Thyroid gland (tissue), 4 donors: ENCODE data around the gene HKDC1.

Experiments
- POLR2A ChIP-seq, 2 donors: fragments of 450-650 bp; IDR thresholded peaks; one replicate each; pipeline ENCODE4 v1.6.1; 2017; ENCODE audit warnings: antibody characterized with exemption in 2 of 2, mild to moderate bottlenecking in 2 of 2, moderate library complexity in 1 of 2
- TF ChIP-seq, protein P1 (sequence below), 6 experiments: fragments of 200-600 bp in 3 of 6; fragments of 450-650 bp in 3 of 6; sonication (generic) in 3 of 6; IDR thresholded peaks; one replicate each; pipeline ENCODE4 v1.5.1; 2016 to 2019; ENCODE audit warnings: antibody characterized with exemption in 6 of 6, mild to moderate bottlenecking in 2 of 6, inconsistent platforms in 1 of 6, moderate library complexity in 1 of 6

DNA sequence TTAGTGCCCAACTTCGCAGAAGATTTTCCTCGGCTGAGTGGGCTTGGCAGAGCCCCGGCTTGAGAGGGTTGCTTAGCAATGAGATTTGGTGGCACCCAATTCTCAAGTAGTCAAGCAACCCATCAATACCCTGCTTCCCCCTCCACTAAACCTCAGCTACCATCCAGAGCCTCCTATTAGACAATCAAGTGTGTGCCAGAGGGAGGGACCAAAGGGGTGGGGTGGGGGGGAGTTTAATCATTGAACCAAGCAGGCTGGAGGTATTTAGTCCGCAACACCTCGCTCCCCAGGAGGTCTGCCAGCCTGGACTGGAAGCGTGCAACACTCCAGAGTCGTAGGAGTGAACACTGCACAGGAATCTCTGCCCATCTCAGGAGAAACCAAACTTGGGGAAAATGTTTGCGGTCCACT, at the start of gene HKDC1:
- TF ChIP-seq, protein P1, sequence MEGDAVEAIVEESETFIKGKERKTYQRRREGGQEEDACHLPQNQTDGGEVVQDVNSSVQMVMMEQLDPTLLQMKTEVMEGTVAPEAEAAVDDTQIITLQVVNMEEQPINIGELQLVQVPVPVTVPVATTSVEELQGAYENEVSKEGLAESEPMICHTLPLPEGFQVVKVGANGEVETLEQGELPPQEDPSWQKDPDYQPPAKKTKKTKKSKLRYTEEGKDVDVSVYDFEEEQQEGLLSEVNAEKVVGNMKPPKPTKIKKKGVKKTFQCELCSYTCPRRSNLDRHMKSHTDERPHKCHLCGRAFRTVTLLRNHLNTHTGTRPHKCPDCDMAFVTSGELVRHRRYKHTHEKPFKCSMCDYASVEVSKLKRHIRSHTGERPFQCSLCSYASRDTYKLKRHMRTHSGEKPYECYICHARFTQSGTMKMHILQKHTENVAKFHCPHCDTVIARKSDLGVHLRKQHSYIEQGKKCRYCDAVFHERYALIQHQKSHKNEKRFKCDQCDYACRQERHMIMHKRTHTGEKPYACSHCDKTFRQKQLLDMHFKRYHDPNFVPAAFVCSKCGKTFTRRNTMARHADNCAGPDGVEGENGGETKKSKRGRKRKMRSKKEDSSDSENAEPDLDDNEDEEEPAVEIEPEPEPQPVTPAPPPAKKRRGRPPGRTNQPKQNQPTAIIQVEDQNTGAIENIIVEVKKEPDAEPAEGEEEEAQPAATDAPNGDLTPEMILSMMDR (IDR thresholded peaks at IDR 0.05), result no peak
- TF ChIP-seq POLR2A (IDR thresholded peaks at IDR 0.05), result peak in 1 of 2 donors; percentile 70
